Loucy (cell line): ENCODE data around the gene CWC25.

Experiments used
- EZH2phosphoT487 ChIP-seq: fragments of 200-600 bp; IDR thresholded peaks from 2 replicates; pipeline ENCODE4 v1.6.1; 2018; ENCODE audit warnings: antibody characterized with exemption, mild to moderate bottlenecking, moderate library complexity, borderline replicate concordance
- TF ChIP-seq, protein P1 (sequence below): fragments of 200-600 bp; sonication (generic); conservative IDR thresholded peaks from 2 replicates; pipeline ENCODE4 v1.5.1; 2014; ENCODE audit warnings: mild to moderate bottlenecking, antibody characterized with exemption, low read length

DNA sequence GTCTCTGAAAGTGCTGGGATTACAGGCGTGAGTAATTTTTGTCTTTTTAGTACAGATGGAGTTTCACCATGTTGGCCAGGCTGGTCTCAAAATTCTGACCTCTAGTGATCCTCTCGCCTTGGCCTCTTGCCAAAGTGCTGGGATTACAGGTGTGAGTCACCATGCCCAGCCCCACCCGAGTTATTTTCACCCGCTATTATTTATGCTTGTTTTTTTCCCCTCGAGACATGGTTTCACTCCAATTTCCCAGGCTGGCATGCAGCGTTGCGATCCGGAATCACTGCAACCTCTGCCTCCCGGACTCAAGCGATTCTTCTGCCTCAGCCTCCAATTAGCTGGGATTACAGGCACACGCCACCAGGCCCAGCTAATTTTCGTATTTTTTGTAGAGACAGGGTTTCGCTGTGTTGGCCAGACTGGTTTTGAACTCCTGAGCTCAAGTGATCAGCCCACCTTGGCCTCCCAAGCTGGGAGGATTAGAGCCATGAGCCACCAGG lies 19.2 kb upstream of the CWC25 start:
- TF ChIP-seq, protein P1, sequence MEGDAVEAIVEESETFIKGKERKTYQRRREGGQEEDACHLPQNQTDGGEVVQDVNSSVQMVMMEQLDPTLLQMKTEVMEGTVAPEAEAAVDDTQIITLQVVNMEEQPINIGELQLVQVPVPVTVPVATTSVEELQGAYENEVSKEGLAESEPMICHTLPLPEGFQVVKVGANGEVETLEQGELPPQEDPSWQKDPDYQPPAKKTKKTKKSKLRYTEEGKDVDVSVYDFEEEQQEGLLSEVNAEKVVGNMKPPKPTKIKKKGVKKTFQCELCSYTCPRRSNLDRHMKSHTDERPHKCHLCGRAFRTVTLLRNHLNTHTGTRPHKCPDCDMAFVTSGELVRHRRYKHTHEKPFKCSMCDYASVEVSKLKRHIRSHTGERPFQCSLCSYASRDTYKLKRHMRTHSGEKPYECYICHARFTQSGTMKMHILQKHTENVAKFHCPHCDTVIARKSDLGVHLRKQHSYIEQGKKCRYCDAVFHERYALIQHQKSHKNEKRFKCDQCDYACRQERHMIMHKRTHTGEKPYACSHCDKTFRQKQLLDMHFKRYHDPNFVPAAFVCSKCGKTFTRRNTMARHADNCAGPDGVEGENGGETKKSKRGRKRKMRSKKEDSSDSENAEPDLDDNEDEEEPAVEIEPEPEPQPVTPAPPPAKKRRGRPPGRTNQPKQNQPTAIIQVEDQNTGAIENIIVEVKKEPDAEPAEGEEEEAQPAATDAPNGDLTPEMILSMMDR: no peak
- TF ChIP-seq EZH2phosphoT487: no peak
